NCI-H128 (cell line): ENCODE data around the gene UBA5.
"Not testable (repeated sequence)": the region's sequence is repeated elsewhere in the genome, so short reads cannot be mapped to it uniquely, and the experiment has no call there.

Source experiments
- DNase-seq: peaks from one replicate; lab custom pipeline; 2025; ENCODE audit not compliant: unreplicated experiment; lab: John Stamatoyannopoulos, UW

UBA5 gene

GRCh38 chr3:132660052-132660810 is at the start of gene UBA5:
UBA5 (plus strand) TSS chr3:132660329; CDS start chr3:132660538, 209 bp downstream.
- peak; percentile 64 for DNase-seq

GRCh38 chr3:132615301-132615700 is 44.8 kb upstream of the UBA5 start:
- DNase-seq, result not testable (repeated sequence)

GRCh38 chr3:132615881-132616280 is 44.2 kb upstream of the UBA5 start:
- no peak for DNase-seq

- no peak for DNase-seq
Measured at GRCh38 chr3:132616780-132617179, 43.3 kb upstream of the UBA5 start.

GRCh38 chr3:132622148-132622547 is 38.0 kb upstream of the UBA5 start:
- DNase-seq, result no peak

GRCh38 chr3:132622761-132623160 is 37.4 kb upstream of the UBA5 start:
- no peak for DNase-seq

GRCh38 chr3:132623646-132624045 is 36.5 kb upstream of the UBA5 start:
- DNase-seq, result no peak

- no peak for DNase-seq
Measured at GRCh38 chr3:132624790-132625189, 35.3 kb upstream of the UBA5 start.

- no peak for DNase-seq
Measured at GRCh38 chr3:132625613-132626012, 34.5 kb upstream of the UBA5 start.

GRCh38 chr3:132626955-132627354 is 33.2 kb upstream of the UBA5 start:
- DNase-seq, result no peak

GRCh38 chr3:132628157-132628556 is 32.0 kb upstream of the UBA5 start:
- DNase-seq, result no peak

GRCh38 chr3:132629928-132630327 is 30.2 kb upstream of the UBA5 start:
- DNase-seq, result no peak

- no peak for DNase-seq
Measured at GRCh38 chr3:132630612-132631011, 29.5 kb upstream of the UBA5 start.

- DNase-seq, result no peak
Measured at GRCh38 chr3:132635052-132635451, 25.1 kb upstream of the UBA5 start.

GRCh38 chr3:132637590-132637989 is 22.5 kb upstream of the UBA5 start:
- DNase-seq, result no peak

GRCh38 chr3:132638706-132639105 is 21.4 kb upstream of the UBA5 start:
- no peak for DNase-seq

GRCh38 chr3:132641427-132641826 is 18.7 kb upstream of the UBA5 start:
- not testable (repeated sequence) for DNase-seq

- DNase-seq, result peak; percentile 31
Measured at GRCh38 chr3:132641837-132642538, 18.1 kb upstream of the UBA5 start.

- no peak for DNase-seq
Measured at GRCh38 chr3:132642539-132642847, 17.6 kb upstream of the UBA5 start.

- DNase-seq, result no peak
Measured at GRCh38 chr3:132643366-132643765, 16.8 kb upstream of the UBA5 start.

- no peak for DNase-seq
Measured at GRCh38 chr3:132645058-132645457, 15.1 kb upstream of the UBA5 start.

- no peak for DNase-seq
Measured at GRCh38 chr3:132650153-132650552, 10.0 kb upstream of the UBA5 start.
